Activated CD8-positive, alpha-beta T cell treated with anti-CD3 and anti-CD28 coated beads for 36 hours (primary cell): ENCODE results near the gene EN1. TPM values are rescaled to one million over a fixed set of nuclear protein-coding genes. Genes with fewer than 3 reads are reported as not detected.

ENCODE experiments used
- ATAC-seq: fragments of 200-7000 bp; cut with Tn5 transposase; one replicate; pipeline ENCODE4 v1.10.0; 2021; ENCODE audit warnings: mild to moderate bottlenecking, moderate library complexity
- CTCF ChIA-PET: fragments of 350-600 bp; sonication (Branson Sonifier 250); formaldehyde crosslinking; loops from one replicate; lab custom pipeline; 2021; ENCODE audit warnings: antibody characterized with exemption; lab: Charles Lee
- POLR2A ChIA-PET: fragments of 350-600 bp; sonication (Branson Sonifier 250); formaldehyde crosslinking; loops from one replicate; lab custom pipeline; 2021; ENCODE audit warnings: antibody characterized with exemption; lab: Charles Lee
- DNase-seq: peaks from one replicate; pipeline ENCODE4 v3.0.0-alpha.2; 2020
- H3K27ac Mint-ChIP-seq: one replicate; pipeline ENCODE4 v1.8.0; 2021; ENCODE audit warnings: mild to moderate bottlenecking, mixed read lengths
- H3K27me3 Mint-ChIP-seq: one replicate; pipeline ENCODE4 v1.8.0; 2021; ENCODE audit warnings: mixed read lengths
- H3K36me3 Mint-ChIP-seq: one replicate; pipeline ENCODE4 v1.8.0; 2021; ENCODE audit warnings: low read depth, mixed read lengths
- H3K4me1 Mint-ChIP-seq: one replicate; pipeline ENCODE4 v1.8.0; 2021; ENCODE audit warnings: low read depth, mixed read lengths
- H3K4me3 Mint-ChIP-seq: one replicate; pipeline ENCODE4 v1.8.0; 2021; ENCODE audit warnings: mild to moderate bottlenecking, moderate library complexity, mixed read lengths
- H3K9me3 Mint-ChIP-seq: one replicate; pipeline ENCODE4 v1.8.0; 2021; ENCODE audit warnings: mixed read lengths
- intact Hi-C: fragments of 100-400 bp; cut with micrococcal nuclease; formaldehyde crosslinking; loops from one replicate; pipeline ENCODE4 v1.10.0; 2022
- total RNA-seq, 2 experiments: library from RNA; stranded (reverse); gene quantifications; one replicate each; pipeline ENCODE4 v1.2.3, GENCODE V29; 2021
- TF ChIP-seq, protein P1 (sequence below): fragments of 200-600 bp; IDR thresholded peaks from one replicate; pipeline ENCODE4 v1.8.0; 2022; ENCODE audit warnings: antibody characterized with exemption, mild to moderate bottlenecking

EN1 gene
- total RNA-seq, 2 experiments from 2014 or later: not detected

DNA sequence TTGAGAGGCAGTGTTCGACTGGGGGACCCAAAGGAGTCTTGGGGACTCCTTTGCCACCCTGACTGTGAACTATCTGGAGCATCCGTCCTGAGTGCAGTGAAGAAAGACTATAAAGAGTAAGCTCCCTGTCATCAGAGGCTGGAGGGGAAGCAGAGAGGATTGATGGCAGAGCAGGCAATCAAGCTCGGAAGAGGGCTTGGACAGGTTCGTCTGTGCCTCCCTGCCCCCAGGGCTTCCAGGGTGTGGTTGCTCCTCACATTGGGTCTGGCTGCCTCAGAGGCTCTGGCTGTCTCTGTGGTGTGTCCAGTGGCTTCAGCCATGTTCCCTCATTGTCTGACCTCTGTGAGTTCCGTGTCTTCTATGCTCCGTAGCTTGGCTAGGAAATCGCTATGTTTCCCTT, 13.8 kb upstream of the EN1 start:
- ATAC-seq (no peak), DNase-seq (no peak)
- TF ChIP-seq, protein P1, sequence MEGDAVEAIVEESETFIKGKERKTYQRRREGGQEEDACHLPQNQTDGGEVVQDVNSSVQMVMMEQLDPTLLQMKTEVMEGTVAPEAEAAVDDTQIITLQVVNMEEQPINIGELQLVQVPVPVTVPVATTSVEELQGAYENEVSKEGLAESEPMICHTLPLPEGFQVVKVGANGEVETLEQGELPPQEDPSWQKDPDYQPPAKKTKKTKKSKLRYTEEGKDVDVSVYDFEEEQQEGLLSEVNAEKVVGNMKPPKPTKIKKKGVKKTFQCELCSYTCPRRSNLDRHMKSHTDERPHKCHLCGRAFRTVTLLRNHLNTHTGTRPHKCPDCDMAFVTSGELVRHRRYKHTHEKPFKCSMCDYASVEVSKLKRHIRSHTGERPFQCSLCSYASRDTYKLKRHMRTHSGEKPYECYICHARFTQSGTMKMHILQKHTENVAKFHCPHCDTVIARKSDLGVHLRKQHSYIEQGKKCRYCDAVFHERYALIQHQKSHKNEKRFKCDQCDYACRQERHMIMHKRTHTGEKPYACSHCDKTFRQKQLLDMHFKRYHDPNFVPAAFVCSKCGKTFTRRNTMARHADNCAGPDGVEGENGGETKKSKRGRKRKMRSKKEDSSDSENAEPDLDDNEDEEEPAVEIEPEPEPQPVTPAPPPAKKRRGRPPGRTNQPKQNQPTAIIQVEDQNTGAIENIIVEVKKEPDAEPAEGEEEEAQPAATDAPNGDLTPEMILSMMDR: no peak
- Mint-ChIP-seq H3K4me1 (peaks cover 11% of the 10 kb centered on the region), H3K4me3 (no peak overlapping the region), H3K27me3 (peaks cover 49% of the 10 kb centered on the region), H3K27ac (no peak overlapping the region), H3K9me3 (no peaks in the 10 kb centered on the region), H3K36me3 (no peaks in the 10 kb centered on the region)
- intact Hi-C loops: no loop called here
- ChIA-PET POLR2A (no interaction called here), CTCF (interaction anchor here (1.2 kb wide), 1 partner anchor 21 kb away, joined by 7 read pairs; no protein-coding TSS in a partner anchor)

DNA sequence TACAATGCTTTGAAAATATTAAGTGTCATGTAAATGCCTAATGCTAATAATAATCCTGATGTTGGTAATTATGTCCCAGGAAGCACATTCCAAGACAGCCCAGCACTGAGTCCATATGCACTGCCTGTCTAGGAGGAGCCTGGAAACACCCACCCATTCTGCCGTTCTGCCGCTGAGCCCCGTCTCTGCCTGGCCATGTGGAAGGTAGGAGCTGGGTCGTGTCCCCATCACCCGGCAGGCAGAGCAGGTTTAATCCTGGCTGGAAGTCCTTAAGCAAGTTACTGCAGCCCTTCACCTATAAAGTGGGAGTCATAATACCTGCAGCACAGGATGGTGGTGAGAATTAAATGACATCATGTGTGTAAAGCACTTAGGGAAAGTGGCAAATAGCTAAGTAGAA, 13.1 kb upstream of the EN1 start:
- intact Hi-C loops: no loop called here

DNA sequence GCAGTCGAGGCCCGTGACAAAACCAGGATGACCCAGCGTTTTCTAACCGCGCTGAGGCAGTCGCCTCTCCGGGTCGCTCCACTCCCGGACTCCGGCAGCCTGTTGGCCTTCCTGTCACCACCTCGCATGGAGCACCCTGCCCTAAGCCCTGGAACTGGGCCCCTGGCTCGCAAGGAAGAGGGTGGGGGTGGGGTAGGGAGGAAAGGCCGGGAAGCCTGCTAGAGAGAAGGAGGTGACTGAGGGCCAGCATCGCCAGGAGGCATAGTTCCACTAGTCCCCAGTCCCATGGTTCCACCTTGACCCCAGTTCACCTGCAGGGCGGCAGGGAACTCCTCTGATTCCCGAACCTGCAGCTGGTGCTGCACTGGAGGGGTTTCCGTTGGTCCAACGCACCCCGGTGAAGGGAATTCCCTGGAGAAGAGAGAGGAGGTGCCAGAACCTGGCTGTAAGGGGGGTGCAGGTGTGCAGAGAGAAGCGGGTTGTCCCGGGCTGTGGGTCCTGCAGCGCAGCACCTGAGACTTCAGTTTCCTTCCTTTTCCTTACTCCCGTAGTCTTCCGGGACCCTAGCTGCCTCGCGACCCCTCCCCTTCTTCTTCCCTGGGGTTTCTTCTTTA, 11.8 kb upstream of the EN1 start:
- Mint-ChIP-seq H3K27ac (no peak overlapping the region), H3K9me3 (no peaks in the 10 kb centered on the region), H3K4me1 (peaks cover 14% of the 10 kb centered on the region), H3K4me3 (no peak overlapping the region), H3K36me3 (no peaks in the 10 kb centered on the region), H3K27me3 (peaks cover 60% of the 10 kb centered on the region)
- TF ChIP-seq, protein P1: no peak
- POLR2A ChIA-PET: no interaction called here
- ATAC-seq (no peak), DNase-seq (no peak)
- CTCF ChIA-PET: interaction anchor here (1.3 to 2.0 kb wide), 3 partner anchors 11 to 22 kb away, joined by 5 to 7 read pairs (median 5); no protein-coding TSS in a partner anchor
- intact Hi-C loops: loop anchor here (5.0 kb wide), 3 partner anchors 322 to 812 kb away; no protein-coding TSS in a partner anchor

More for the DNA sequence above, 13.1 kb upstream of the EN1 start:
- DNase-seq: no peak
- ChIA-PET POLR2A (no interaction called here), CTCF (interaction anchor here (1.2 to 1.5 kb wide), 2 partner anchors 21 to 22 kb away, joined by 5 to 7 read pairs; no protein-coding TSS in a partner anchor)
- Mint-ChIP-seq H3K4me3 (no peak overlapping the region), H3K27me3 (peaks cover 55% of the 10 kb centered on the region), H3K9me3 (no peaks in the 10 kb centered on the region), H3K27ac (no peak overlapping the region), H3K36me3 (no peaks in the 10 kb centered on the region), H3K4me1 (peaks cover 13% of the 10 kb centered on the region)
- TF ChIP-seq, protein P1: no peak
- ATAC-seq: no peak

DNA sequence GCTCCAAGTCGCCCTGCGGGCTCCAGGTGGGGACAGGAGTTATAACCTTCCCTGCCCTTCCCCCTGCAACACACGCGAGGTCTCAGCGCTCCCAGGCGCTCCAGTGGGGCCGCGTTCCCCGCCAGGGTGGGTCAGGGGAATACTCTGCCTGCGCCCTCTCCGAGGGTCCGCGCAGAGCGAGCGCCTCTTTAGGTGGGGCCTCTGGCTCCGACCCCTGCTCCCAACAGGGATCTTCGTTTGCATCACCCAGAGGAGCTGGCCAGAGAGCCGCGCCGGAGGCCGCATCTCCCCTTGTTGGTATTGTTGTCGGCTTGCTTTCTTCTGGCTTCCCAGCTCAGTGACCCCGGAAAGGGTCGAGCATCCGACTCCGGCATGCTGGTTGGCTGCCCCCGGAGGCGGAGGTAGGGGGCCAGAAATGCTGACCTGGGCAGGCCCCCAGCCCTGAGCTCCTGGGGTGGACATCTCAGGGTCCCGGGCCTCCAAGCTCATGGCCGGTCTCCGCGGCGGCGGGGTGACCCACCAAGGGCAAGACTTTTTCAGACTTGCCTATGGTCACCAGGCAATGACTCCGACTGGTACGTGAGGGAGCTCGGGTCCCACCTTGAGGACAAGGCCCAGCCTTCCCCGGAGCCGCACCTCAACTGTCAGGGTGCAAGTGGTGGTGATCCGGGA, 11.2 kb upstream of the EN1 start:
- intact Hi-C loops: loop anchor here (5.0 kb wide), 3 partner anchors 321 to 811 kb away; no protein-coding TSS in a partner anchor
- Mint-ChIP-seq H3K4me1 (peaks cover 18% of the 10 kb centered on the region), H3K27ac (no peak overlapping the region), H3K4me3 (no peak overlapping the region), H3K27me3 (peaks cover 65% of the 10 kb centered on the region), H3K36me3 (no peaks in the 10 kb centered on the region), H3K9me3 (no peaks in the 10 kb centered on the region)
- ChIA-PET POLR2A (interaction anchor here (1.3 kb wide), 1 partner anchor 637 kb away, joined by 3 read pairs; no protein-coding TSS in a partner anchor), CTCF (interaction anchor here (0.9 to 2.0 kb wide), 4 partner anchors 9 to 636 kb away, joined by 4 to 8 read pairs (median 6); no protein-coding TSS in a partner anchor)
- ATAC-seq (no peak), DNase-seq (no peak)
- TF ChIP-seq, protein P1: no peak
